NT2/D1 (cell line): ENCODE data around the gene NKAIN2.

Experiments
- YY1 ChIP-seq: IDR thresholded peaks from 2 replicates; pipeline ENCODE4 v1.6.1; 2011; ENCODE audit not compliant: insufficient read length, insufficient read depth
- ZNF274 ChIP-seq: IDR thresholded peaks from 2 replicates; pipeline ENCODE4 v1.6.1; 2011; ENCODE audit warnings: mild to moderate bottlenecking, low read depth, low read length

DNA sequence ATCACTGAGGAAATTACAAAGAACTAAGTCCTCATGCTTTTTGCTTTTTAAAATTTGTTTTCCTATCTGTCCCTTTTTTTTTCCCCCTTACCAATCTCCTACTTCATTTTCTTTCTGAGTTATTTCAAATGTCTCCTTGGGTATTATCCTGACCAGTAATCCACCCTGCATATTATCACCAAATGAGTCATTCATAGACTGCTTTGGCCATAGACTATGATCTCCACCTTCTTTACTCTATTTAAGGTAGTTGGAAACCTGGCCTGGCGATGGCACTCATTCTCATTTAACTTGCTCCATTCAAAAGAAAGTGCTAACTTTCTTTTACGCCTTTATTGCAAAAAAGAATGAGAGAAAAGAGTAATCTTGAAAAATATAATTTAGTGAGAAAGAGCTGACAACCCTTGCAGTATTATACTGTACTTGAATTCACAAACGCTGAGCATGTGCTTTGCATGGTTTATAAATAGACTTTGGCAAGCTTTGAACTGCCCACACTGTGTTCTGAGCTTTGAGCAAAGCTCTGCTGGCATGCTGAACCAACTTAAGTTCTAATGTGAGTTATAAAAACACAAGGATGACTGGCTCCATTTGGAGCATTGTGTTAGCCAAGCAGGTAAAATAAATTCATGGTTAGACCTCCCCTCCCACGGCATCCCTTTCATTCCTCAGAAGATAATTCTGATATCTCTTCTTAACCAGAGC, 198.9 kb downstream of the NKAIN2 start:
- TF ChIP-seq ZNF274: no peak
- TF ChIP-seq YY1: no peak
